ENCODE results near the gene RUNX1. TPM values are rescaled to one million over a fixed set of nuclear protein-coding genes. Genes with fewer than 3 reads are reported as not detected.

The RUNX1 gene
- total RNA-seq, 2 donors from 2014 or later, result 97.0 to 110 TPM

- DNase-seq (no peak), ATAC-seq (no peak)
- no peaks in the 10 kb centered on the region for H3K9me3 ChIP-seq (ENCODE audit: control insufficient read depth, low read length, poor library complexity, severe bottlenecking)
- Mint-ChIP-seq H3K4me3 (peak overlapping the region; percentile 99), H3K4me1 (peaks cover 45% of the 10 kb centered on the region), H3K27me3 (no peaks in the 10 kb centered on the region), H3K36me3 (ENCODE audit: low read depth) (peaks cover 3% of the 10 kb centered on the region), H3K27ac (peak overlapping the region; percentile 100)
These were observed 163.4 kb downstream of the RUNX1 start for GRCh38 chr21:34885626-34886239.

- H3K9me3 ChIP-seq (ENCODE audit: control insufficient read depth, low read length, poor library complexity, severe bottlenecking), result no peaks in the 10 kb centered on the region
- no peaks in the 10 kb centered on the region for H3K27me3 Mint-ChIP-seq
- peak overlapping the region; percentile 100 for H3K27ac Mint-ChIP-seq
- no peak for DNase-seq
- peaks cover 3% of the 10 kb centered on the region for H3K36me3 Mint-ChIP-seq (ENCODE audit: low read depth)
- no peak for ATAC-seq
- H3K4me3 Mint-ChIP-seq, result peak overlapping the region; percentile 99
- H3K4me1 Mint-ChIP-seq, result peaks cover 43% of the 10 kb centered on the region
These were observed 164.0 kb downstream of the RUNX1 start for GRCh38 chr21:34885125-34885524.

DNA sequence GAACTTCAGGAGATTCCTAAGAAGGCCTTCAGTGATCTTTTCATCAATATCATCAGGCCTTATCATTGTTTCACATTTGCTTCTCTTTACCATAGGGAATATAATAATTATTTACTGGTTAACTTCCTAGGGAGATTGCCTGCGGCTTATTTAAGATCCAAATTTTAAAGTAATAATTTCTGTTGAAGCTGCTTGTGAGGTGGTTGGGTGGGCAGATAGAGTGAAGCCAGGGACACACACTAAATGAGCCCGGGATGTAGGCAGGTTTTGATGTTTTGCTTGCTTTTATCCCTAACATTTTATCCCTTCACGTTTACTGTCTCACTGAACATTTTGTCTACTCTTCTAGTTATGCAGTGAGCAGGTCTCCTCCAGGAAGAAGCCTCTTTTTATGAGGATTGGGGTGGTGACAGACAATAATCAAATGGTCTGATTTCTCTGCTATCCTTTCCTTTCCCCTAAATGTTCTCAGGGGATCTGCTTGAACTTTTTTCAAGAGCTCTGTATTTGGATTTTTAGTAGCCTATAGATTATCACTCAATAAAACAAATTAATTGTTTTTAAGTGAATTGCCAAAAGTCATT, 164.7 kb downstream of the RUNX1 start:
- no peak overlapping the region for H3K4me3 Mint-ChIP-seq
- peaks cover 6% of the 10 kb centered on the region for H3K36me3 Mint-ChIP-seq (ENCODE audit: low read depth)
- DNase-seq (no peak), ATAC-seq (no peak)
- peaks cover 43% of the 10 kb centered on the region for H3K4me1 Mint-ChIP-seq
- peak overlapping the region; percentile 100 for H3K27ac Mint-ChIP-seq
- no peaks in the 10 kb centered on the region for H3K27me3 Mint-ChIP-seq
- no peaks in the 10 kb centered on the region for H3K9me3 ChIP-seq (ENCODE audit: control insufficient read depth, low read length, poor library complexity, severe bottlenecking)

DNA sequence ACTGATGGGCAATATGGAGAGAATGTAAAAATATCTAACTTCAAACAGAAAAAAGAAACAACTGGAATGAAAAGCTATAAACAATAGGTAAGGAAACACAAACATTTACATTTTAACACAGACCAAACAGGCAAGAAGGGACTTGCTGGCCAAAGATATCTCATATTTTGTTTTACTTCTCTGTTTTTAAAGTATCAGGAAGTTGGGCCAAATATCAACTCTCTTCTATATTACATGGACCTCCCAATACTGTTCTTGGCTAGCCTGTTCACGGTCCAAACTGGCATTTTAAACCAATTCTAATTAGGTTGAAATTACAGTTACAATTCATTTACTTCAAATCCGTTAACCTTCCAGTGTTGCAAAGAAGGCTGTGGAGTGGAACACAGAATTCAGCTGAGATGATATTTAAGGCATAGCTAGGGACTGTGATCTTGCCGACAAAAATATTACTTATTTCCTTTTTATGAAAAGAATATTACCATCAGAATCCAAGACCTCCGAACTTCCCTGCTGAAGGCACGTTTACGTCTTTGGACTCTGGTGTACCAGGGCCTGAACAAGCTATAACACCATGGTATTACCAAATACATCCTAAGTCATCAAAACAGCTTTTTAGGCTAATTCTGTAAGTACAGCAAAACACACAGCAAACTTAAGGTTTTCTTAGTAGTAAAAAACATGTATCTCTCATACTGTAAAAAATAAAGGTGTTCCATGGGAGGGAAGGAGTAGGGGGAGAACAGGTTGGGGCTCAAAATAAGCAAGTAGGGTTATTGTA, 165.4 kb downstream of the RUNX1 start:
- DNase-seq, result no peak
- no peaks in the 10 kb centered on the region for H3K27me3 Mint-ChIP-seq
- no peaks in the 10 kb centered on the region for H3K9me3 ChIP-seq (ENCODE audit: control insufficient read depth, low read length, poor library complexity, severe bottlenecking)
- peaks cover 43% of the 10 kb centered on the region for H3K4me1 Mint-ChIP-seq
- peak overlapping the region; percentile 31 for H3K4me3 Mint-ChIP-seq
- H3K27ac Mint-ChIP-seq, result peak overlapping the region; percentile 100
- ATAC-seq, result no peak
- H3K36me3 Mint-ChIP-seq (ENCODE audit: low read depth), result peaks cover 6% of the 10 kb centered on the region

GRCh38 chr21:34882719-34883131, 166.4 kb downstream of the RUNX1 start:
- Mint-ChIP-seq H3K27me3 (no peaks in the 10 kb centered on the region), H3K4me1 (peaks cover 40% of the 10 kb centered on the region), H3K4me3 (peak overlapping the region; percentile 57), H3K36me3 (ENCODE audit: low read depth) (peaks cover 3% of the 10 kb centered on the region), H3K27ac (peak overlapping the region; percentile 100)
- H3K9me3 ChIP-seq (ENCODE audit: control insufficient read depth, low read length, poor library complexity, severe bottlenecking), result no peaks in the 10 kb centered on the region
- no peak for ATAC-seq
- no peak for DNase-seq

GRCh38 chr21:34881839-34882371, 167.2 kb downstream of the RUNX1 start:
- Mint-ChIP-seq H3K4me3 (peak overlapping the region; percentile 19), H3K4me1 (peaks cover 35% of the 10 kb centered on the region), H3K36me3 (ENCODE audit: low read depth) (peaks cover 3% of the 10 kb centered on the region), H3K27ac (peak overlapping the region; percentile 100), H3K27me3 (no peaks in the 10 kb centered on the region)
- no peak for DNase-seq
- no peaks in the 10 kb centered on the region for H3K9me3 ChIP-seq (ENCODE audit: control insufficient read depth, low read length, poor library complexity, severe bottlenecking)
- ATAC-seq, result no peak

- Mint-ChIP-seq H3K4me3 (no peak overlapping the region), H3K36me3 (ENCODE audit: low read depth) (peaks cover 3% of the 10 kb centered on the region), H3K27me3 (no peaks in the 10 kb centered on the region), H3K27ac (peak overlapping the region; percentile 100), H3K4me1 (peaks cover 34% of the 10 kb centered on the region)
- ATAC-seq (no peak), DNase-seq (no peak)
- no peaks in the 10 kb centered on the region for H3K9me3 ChIP-seq (ENCODE audit: control insufficient read depth, low read length, poor library complexity, severe bottlenecking)
These were observed 167.7 kb downstream of the RUNX1 start for GRCh38 chr21:34881421-34881820.

DNA sequence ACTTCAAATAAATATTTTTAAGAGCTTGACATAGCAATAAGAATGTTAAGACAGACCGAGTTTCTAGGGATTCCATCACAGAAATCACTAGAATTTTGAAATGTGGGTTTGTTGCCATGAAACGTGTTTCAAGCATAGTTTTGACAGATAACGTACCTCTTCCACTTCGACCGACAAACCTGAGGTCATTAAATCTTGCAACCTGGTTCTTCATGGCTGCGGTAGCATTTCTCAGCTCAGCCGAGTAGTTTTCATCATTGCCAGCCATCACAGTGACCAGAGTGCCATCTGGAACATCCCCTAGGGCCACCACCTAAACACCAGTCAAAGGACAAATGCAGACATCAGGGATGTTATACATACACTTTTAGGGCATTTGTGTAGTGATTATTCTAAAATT, 168.7 kb downstream of the RUNX1 start:
- DNase-seq (no peak), ATAC-seq (no peak)
- H3K4me1 Mint-ChIP-seq, result peaks cover 34% of the 10 kb centered on the region
- no peaks in the 10 kb centered on the region for H3K27me3 Mint-ChIP-seq
- H3K27ac Mint-ChIP-seq, result no peak overlapping the region
- peaks cover 3% of the 10 kb centered on the region for H3K36me3 Mint-ChIP-seq (ENCODE audit: low read depth)
- H3K9me3 ChIP-seq (ENCODE audit: control insufficient read depth, low read length, poor library complexity, severe bottlenecking), result no peaks in the 10 kb centered on the region
- no peak overlapping the region for H3K4me3 Mint-ChIP-seq

DNA sequence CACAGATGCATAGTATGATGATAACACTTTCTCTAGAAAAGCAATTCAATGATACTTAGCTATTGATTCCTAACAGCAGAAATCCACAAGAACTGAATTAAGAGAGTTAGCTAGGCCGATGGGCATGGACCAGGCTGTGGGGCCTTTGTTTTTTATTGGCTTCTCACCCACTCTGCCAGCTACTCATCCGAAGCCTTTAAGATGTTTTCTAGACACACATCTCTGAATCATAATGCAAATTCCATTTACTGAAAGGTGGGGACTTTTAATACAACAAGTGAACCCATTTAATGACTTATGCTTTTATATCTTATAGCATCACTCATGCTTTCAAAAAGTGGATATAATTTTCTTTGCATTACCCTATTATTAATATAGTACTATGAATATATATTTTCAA, 170.2 kb downstream of the RUNX1 start:
- Mint-ChIP-seq H3K27me3 (no peaks in the 10 kb centered on the region), H3K4me3 (no peak overlapping the region), H3K36me3 (ENCODE audit: low read depth) (peaks cover 5% of the 10 kb centered on the region), H3K27ac (no peak overlapping the region), H3K4me1 (peaks cover 31% of the 10 kb centered on the region)
- DNase-seq (no peak), ATAC-seq (no peak)
- no peaks in the 10 kb centered on the region for H3K9me3 ChIP-seq (ENCODE audit: control insufficient read depth, low read length, poor library complexity, severe bottlenecking)

- no peaks in the 10 kb centered on the region for H3K27me3 Mint-ChIP-seq
- peaks cover 5% of the 10 kb centered on the region for H3K36me3 Mint-ChIP-seq (ENCODE audit: low read depth)
- DNase-seq (no peak), ATAC-seq (no peak)
- no peak overlapping the region for H3K27ac Mint-ChIP-seq
- no peak overlapping the region for H3K4me3 Mint-ChIP-seq
- H3K4me1 Mint-ChIP-seq, result peaks cover 33% of the 10 kb centered on the region
- H3K9me3 ChIP-seq (ENCODE audit: control insufficient read depth, low read length, poor library complexity, severe bottlenecking), result no peaks in the 10 kb centered on the region
These were observed 170.6 kb downstream of the RUNX1 start for GRCh38 chr21:34878501-34878900.

- Mint-ChIP-seq H3K36me3 (ENCODE audit: low read depth) (peaks cover 5% of the 10 kb centered on the region), H3K27me3 (no peaks in the 10 kb centered on the region), H3K27ac (peak overlapping the region; percentile 63), H3K4me1 (peaks cover 28% of the 10 kb centered on the region), H3K4me3 (no peak overlapping the region)
- no peak for ATAC-seq
- no peaks in the 10 kb centered on the region for H3K9me3 ChIP-seq (ENCODE audit: control insufficient read depth, low read length, poor library complexity, severe bottlenecking)
- DNase-seq, result no peak
These were observed 171.5 kb downstream of the RUNX1 start for GRCh38 chr21:34877485-34878128.

DNA sequence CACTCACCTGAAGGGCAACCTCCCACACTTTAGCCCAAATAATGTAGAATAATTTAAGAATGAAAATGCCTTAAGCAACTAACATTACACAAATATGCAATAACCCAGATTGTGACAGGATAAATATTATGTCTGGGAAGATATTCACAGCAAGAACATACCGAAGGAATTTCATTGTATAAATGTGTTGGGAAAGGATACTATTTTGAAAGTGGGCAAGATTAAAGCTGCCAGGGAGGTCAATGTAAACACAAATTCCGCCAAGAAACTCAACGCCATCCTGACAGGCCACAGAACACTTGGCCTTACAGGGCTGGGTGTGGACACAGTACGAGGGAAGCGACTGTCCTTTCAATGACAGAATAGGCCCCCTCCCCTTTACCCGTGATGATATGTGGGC, 173.3 kb downstream of the RUNX1 start:
- Mint-ChIP-seq H3K27ac (no peak overlapping the region), H3K36me3 (ENCODE audit: low read depth) (peaks cover 9% of the 10 kb centered on the region), H3K4me3 (no peak overlapping the region), H3K4me1 (peaks cover 23% of the 10 kb centered on the region), H3K27me3 (no peaks in the 10 kb centered on the region)
- H3K9me3 ChIP-seq (ENCODE audit: control insufficient read depth, low read length, poor library complexity, severe bottlenecking), result no peaks in the 10 kb centered on the region
- ATAC-seq (no peak), DNase-seq (no peak)
